Erythroblast (primary cell): ENCODE measurements around the gene LY9.

Experiments used
- GATA1 ChIP-seq: IDR thresholded peaks from 2 replicates; pipeline ENCODE4 v1.6.1; 2011; ENCODE audit warnings: low read depth, mild to moderate bottlenecking, control low read depth, low read length, moderate library complexity
- POLR2A ChIP-seq: IDR thresholded peaks from 2 replicates; pipeline ENCODE4 v1.6.1; 2011; ENCODE audit warnings: mild to moderate bottlenecking, low read length

- no peak for TF ChIP-seq POLR2A
- no peak for TF ChIP-seq GATA1
Measured at GRCh38 chr1:160807738-160808137, 11.8 kb downstream of the LY9 start.
